ENCODE results near the gene SEMA3A.

The SEMA3A gene

DNA sequence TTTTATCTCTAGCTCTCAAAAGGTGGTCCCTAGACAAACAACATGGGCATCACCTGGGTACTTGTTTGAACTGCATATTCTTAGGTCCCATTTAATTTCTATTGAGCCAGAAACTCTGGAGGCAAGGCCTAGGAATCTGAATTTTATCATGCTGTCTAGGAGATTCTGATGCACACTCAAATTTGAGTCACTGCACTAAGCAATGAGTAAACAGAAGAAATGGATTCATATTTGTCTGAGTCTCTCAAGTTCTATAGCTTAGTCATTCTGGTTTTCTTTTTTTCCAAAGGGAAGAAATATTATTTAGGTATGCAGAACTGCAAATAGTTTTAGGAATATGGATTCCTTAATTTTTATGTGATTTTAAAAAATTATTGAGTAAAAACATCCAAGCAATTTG, 185.5 kb downstream of the SEMA3A start:
- DNase-seq (ENCODE audit: low spot score), result no peak

DNA sequence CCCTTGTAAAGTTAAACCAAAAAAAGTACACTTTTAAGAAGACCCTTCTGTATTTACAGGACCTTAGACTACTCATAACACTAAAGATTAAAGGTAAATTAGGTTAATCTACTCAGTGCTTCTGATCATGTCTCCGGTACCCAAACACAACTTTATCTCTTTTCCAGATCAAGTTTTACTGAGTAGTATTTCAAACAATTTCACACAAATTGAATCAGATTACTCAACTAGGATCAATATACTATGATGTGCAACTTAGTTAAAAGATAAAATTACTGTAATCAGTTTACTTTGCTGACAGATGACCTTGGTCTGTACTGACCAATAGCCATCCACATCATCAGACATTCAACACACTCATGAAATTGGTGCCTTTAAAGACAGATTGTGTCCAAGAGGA, 191.4 kb downstream of the SEMA3A start:
- no peak for DNase-seq (ENCODE audit: low spot score)

DNA sequence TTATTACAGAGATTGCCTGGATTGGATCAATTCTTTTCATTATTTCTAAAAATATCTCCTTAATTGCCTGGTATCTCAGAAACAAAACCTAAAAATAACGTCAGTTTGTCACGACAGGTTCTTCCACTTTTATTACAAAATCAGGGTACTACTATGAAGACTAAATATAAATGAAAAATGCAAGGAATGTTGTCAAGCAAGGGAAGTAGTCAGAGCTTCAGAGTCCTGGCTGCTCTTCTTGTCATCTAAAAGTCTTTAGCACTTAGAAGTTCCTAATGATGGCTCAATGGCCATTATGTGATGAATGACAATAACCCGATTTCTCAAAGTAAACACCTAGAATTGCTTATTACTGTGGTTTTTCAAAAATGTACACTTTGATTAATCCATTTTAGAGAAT, 192.2 kb downstream of the SEMA3A start:
- DNase-seq (ENCODE audit: low spot score), result no peak

DNA sequence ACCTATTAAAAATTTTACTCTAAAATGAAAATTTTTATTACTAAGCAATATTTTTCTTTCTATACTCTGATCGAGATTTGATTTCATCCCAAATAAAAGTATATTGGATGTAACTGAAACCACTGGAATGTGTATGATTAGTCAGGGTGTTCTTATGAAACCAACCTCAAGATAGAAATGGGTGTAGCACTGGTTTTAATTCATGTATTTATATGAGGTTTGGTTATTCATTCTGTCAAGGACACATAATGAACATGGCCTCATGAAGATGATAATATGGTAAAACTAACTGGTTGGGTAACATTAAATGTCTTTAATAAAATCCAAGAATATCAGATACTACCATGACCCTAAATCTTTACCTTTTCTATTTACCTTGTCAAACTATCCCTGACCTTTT, 197.7 kb downstream of the SEMA3A start:
- DNase-seq (ENCODE audit: low spot score), result no peak

DNA sequence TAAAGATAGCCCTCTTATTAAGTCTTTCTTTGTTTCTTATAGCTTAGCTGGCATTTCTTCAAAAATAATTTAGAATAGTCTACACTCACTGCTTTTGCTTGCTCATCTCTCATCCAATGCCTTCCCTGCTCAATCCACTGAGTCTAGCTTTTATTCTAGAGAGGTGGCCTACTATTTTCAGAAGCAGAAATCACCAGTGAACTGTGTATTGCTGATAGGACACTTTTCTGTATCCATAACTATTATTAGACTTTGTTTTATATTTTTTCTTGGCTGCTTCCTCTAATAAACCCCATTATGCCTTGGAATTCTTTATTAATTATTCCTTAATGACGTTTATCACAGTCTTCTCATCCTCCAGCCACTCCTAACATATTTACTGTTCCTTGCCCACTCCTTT, 206.8 kb downstream of the SEMA3A start:
- DNase-seq (ENCODE audit: low spot score), result no peak

DNA sequence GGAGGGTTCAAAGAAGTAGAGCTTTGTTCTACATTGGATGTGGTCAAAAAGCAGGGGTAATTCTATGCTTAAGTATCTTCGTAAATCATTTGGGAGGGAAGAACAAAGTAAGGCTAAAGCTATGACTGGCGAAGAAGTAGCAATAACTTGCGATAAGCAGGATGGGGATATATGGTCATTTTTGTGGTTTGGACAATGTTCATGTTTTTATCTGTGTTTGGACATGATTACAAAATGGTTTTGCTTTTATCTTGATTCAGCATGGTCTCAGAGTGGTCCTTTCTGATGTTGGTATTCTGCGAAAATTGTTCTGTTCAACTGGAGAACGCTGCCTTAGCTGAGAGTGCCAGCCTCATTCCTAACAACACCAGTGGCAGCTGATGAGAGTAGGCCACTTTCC, 208.8 kb downstream of the SEMA3A start:
- no peak for DNase-seq (ENCODE audit: low spot score)

DNA sequence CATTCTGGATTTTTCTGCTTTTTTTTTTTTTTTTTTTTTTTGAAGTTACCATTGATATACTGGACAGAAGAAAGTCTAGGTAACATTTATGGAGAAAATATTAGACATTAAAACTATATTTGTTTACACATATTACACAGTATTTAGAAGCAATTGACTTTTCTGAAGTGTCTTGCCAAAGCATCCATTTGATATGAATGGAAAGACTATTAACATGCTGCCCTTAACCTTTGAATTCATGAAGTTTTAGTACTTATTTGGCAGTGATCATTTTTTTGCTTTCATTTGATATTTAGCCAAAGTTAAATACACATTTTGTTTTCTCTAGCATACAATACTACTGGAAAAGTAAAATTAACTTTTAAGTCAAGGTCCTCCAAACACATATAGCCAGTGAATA, 210.0 kb downstream of the SEMA3A start:
- DNase-seq (ENCODE audit: low spot score), result no peak

DNA sequence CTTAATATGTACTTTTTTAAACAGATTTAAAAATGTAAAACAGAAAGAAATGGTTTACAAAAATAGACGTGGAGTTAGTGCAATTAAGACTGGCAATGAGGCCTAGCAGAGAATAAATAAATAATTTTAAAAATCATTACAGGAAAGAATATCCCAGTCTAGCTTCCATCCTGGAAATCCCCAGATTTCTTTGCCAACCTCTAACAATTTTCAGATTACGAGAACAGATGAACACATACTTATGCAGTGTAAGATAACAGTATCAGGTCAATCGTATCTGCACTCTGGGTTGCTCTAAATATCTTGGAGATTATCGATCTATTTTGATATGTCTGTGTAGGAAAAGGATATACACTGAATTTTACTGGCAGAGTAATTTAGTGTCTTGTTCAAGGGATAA, 210.5 kb downstream of the SEMA3A start:
- DNase-seq (ENCODE audit: low spot score), result no peak

DNA sequence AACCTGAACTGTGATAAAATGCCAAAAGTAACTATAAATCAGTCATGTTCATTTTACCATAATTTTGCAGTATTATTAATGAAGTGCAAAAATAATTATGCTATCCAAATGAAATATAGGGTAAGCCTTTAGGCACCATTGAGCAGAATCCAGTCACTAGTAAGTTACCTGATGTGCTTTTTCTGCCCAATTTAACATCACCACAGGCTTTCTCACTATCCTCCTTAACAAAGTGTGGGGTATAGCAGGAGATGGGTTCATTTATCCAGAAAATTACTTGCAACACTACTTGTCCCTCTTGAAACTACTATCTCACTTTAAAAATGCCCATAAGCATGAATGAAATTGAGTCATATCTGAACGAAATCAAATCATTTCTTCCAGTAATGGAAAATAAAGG, 211.0 kb downstream of the SEMA3A start:
- DNase-seq (ENCODE audit: low spot score), result no peak

DNA sequence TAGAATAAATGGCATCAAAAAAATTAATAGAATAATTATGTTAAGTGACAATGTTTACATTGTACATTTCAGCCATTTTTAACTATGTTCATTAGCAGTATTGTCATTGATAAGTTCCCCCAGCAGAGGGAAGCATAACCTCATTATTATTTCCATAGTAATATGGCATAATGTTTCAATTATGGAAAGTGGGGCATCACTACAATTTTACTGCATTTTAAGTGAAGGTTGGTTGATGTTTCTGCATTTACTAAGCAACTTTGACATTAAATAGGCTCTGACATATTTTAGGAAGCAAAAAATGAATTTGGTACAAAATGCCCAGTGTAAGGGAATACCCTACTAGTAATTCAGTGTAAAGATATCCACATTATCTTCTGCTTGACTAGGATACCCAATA, 218.3 kb downstream of the SEMA3A start:
- peak; percentile 56 for DNase-seq (ENCODE audit: low spot score)

DNA sequence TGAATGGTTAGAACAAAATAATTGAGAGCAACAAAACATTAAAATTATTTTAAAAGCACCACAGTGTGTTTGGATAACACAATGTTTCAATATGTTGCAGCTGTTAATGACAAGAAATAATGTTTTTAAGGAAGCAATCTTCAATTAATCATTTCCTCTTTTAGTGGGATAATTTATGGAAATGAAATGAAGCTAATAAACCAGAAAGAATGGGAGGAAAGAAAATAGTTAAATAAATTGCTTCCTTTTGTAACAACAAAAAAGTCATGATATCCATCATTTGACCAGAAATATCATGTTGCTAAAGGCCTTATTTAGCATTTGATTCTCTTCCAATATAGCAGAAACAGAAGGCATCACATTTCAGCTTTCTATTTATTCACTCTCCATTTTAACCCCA, 224.5 kb downstream of the SEMA3A start:
- no peak for DNase-seq (ENCODE audit: low spot score)

DNA sequence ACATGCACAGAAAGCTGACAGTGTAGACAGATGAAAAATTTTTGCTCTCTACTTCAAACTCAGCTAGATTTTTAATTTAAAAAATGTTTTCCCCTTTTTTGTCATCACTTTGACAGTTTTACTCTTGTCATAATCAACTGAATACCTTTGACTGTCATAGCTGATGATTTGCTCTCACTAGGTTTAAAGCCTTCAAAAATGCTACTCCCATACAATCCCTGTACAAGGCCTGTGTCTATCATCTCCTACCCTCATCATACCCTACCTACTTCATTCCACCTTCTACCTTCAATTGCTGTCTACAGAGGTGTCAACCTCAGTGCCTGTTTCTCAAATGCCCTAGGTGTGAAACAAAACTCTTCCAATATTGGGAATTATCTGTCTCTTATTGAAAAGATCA, 230.3 kb downstream of the SEMA3A start:
- DNase-seq (ENCODE audit: low spot score), result no peak

DNA sequence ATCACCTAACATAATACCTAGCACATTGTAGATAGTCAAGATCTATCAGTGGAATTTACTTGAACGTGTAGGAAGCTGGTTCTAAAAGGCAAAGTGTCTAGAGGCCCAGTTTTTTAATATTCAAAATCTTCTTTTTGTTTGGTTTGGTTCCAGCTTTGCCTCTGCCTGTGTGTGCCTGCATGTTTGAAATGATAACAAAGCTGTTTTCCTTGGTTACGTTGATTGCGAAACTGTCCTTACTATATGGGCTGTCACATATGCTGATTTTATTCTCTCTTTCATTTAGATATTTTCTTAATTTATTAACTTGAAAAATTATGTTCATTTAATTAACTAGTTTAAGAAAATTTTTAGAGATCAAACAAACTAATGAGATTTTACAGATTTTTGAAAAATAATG, 237.3 kb downstream of the SEMA3A start:
- no peak for DNase-seq (ENCODE audit: low spot score)

DNA sequence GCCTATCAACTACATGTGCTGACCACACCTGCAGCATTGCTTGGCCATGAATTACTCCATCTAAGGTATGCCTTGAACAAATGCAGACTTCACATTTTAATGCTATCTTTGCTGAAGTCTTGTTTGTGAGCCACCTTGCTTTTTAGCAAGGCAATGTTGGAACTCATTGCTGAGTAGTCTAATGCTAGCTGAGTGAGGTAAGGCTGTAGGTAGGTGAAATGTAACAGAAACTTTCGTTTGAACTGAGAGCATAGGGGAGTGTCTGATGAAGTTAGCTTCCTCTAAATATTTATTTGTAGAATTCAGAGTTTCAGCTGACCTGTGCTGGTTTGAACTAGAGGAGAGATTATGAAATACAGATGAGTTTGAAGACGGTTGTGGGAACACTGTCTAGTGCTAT, 238.5 kb downstream of the SEMA3A start:
- no peak for DNase-seq (ENCODE audit: low spot score)

DNA sequence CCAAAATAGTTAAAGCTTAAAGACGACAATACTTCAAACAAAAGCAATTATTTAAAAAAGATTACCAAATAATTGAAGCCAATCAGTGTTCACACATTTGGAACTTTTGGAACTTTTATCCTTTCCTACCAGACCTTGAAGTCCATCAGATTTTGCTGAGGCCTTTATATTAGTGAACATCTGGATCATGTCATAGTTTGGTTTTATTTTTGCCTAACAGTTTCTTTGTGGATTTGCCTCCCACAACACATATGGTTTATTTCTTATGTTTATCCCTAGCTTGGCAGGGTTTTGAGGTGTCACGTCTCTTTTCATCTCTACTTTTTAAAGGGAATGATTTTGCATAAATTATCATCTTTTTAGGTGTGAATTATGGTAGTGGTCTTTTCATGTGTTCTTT, 242.4 kb downstream of the SEMA3A start:
- DNase-seq (ENCODE audit: low spot score), result no peak

DNA sequence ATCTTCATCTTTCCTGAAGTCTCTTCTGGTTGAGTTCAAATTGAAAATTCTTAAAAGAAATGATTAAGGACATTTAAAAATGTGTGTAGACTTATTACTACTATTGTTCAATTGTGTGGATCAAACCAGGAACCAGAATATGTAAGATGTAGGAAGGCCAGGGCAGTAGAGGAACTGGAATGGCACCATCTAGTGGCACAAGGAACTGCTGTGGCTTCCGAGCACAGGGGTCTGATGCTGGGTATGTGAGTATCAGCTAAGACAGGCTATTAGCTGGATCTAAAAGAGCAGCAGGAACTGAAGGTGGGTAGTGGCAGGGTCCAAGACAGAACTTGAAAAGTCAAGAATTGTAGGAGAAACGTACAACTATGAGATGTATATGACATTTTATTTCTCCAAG, 247.3 kb downstream of the SEMA3A start:
- DNase-seq (ENCODE audit: low spot score), result peak; percentile 21

DNA sequence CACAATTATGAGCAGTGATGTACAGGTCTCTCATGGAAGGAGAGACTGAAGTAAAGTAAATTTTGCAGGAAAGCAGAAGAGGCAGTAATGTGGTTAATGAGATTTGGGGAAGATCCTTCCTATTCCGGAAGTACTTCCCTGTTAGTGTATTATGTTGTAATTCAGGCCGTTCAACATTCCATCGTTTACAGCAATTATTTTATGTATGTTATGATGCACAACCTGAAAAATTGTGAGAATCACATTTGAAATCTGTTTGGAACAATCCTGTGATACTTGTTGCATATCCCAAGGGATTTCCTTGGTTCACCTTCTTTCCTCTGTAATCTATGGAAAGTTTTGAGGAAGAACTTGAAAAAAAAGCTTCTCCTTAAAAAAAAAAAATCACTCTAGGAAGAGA, 247.8 kb downstream of the SEMA3A start:
- no peak for DNase-seq (ENCODE audit: low spot score)

DNA sequence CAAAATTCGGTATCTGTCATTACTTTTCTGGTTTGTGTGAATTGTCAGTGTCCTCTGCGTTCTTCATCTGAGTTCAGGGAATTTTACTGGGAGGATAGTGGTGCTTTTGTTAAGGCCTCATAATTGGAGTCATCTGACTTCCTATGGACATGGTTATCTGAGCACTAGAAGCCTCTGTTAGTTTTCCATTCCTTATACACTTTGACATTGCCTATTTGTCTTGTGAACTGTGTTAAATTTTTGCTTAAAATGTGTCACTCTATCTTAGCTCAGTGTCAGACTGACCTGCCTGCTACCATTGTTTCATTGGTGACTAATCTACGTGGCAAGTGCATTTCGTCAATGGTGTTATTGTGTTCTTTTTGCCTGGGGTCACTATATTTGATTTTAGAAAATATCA, 253.3 kb downstream of the SEMA3A start:
- no peak for DNase-seq (ENCODE audit: low spot score)

DNA sequence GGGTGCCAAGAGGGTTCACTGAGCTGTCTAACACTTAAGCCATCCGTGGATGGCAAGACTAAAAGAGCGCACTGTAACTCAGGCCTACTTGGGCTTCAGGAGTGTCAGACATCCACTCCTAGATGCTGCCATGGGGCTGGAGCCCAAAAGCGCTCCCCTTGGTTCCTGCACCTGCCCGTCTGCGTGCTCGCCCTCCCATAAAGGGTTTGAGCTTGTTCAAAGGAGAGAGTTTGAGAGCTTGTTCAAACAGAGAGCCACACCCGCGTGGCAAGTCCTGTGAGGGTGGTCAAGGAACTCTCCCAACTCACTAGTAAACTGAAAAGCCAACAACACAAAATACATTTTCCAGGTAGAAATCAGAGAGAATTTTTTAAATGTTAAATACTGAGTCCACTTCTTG, 256.7 kb downstream of the SEMA3A start:
- no peak for DNase-seq (ENCODE audit: low spot score)

DNA sequence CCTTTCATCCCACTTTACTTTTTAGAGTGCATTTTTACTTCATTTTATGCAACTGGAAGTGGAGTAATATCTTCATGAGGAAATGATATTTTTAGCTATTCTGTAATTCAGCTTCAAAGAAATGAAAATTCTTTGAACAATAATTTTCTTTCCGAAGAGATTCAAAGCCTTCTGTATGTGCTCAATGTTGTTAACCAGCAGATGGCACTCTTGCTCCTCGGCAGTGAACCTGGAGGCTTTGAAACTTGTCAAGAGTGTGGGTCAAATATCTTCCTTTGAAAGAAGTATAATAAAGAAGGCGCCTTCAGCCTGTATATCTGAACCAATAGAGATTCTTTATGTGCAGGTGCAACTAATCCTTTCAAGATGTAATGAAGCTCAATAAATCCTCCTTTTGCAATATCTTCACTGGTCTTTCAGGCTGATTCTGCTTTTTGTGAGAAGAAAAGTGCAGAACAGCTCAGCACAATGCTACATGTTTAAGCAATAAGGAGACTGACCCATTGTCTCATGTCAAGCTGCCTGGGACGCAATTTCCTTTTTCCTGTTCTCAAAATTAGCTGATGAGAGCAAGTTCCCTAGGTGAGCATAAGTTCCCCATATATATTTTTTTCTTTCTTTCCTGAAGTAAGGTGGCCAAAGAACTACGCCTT, 258.4 kb downstream of the SEMA3A start:
- DNase-seq (ENCODE audit: low spot score), result peak; percentile 80

DNA sequence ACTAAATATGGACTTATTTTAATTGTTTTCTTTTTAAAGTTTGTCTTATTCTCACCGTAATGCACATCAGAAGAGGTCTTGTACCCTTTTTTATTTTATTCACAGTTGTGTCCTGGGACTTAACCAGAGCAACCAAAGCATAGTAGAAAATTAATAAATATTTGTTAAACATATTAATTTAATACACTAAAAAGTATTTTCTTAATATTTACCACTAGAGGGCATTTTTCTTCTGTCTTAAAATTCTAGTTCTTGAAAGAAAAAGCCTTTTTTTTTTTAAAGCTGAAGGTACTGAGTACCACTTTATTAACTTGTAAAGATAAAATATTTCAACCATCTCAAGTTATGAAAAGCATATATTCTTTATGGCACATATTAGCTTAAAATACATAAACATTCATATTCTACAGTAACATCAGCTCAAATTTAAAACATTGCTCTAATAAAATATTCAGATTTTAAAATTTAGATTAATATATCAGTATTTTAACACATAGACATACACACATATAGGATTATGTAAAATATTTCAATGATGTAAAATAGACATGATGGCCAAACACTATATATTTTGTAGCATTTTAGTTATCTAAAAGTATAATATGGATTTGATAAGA, 260.4 kb downstream of the SEMA3A start:
- no peak for DNase-seq (ENCODE audit: low spot score)

DNA sequence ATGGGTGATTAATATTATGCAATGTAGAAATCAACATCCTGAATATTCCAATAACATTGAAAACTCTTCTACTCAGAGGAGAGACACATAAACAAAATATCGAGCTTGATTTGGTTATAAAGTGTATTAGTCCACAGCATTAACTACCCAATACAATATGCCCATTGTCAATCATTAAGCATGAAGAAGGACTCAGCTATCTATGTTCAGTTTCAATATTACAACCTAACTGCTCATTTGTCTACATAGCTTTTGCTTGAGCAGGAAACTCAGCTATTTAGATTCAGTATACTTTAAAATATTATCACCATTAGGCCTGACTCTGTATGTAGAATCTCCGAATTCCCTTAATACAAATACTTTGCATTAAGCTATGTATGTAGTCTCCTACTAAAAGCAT, 262.6 kb downstream of the SEMA3A start:
- no peak for DNase-seq (ENCODE audit: low spot score)

DNA sequence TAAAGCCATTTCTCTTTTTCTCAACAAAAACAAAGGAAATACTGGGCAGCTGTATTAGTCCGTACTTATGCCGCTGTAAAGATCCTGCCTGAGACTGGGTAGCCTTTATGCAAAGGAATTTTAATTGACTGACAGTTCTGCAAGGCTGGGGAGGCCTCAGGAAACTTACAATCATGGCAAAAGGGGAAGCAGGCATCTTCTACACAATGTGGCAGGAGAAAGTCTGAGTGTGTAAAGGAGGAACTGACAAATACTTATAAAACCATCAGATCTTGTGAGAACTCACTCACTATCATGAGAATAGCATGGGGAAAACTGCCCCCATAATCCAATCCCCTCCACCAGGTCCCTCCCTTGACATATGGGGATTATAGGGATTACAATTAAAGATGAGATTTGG, 264.3 kb downstream of the SEMA3A start:
- no peak for DNase-seq (ENCODE audit: low spot score)

DNA sequence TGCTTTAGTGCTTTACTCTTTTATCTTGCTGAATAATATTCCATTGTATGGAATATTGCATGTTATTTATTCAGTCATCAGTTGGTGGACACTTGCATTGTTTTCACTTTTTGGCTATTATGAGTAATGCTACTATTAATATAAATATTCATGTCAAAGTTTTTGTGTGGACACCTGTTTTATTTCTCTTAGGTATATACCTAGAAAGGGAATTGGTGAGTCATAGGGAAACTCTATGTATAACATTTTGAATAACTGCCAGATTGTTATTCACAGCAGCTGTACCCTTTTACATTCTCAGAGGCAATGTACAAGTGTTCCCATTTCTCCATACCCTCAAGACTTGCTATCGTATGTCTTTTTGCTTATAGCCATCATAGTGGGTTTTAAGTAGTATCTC, 268.7 kb downstream of the SEMA3A start:
- DNase-seq (ENCODE audit: low spot score), result no peak
